DND-41 (cell line): Measurements from ENCODE around the gene AMH.

Source experiments
- ATAC-seq: fragments of 200-7000 bp; cut with Tn5 transposase; 3 replicates; pipeline ENCODE4 v1.9.1; 2021; ENCODE audit warnings: low read depth; ENCODE audit not compliant: insufficient read depth
- DNase-seq: peaks from one replicate; pipeline ENCODE4 v3.0.0-alpha.2; 2020
- H2AFZ ChIP-seq: 2 replicates; pipeline ENCODE4 v1.6.0; 2012; ENCODE audit warnings: low read depth, low read length
- H3K27ac ChIP-seq: 2 replicates; pipeline ENCODE4 v1.5.1; 2012; ENCODE audit warnings: low read length, inconsistent platforms
- H3K27me3 ChIP-seq: fragments of 200-600 bp; sonication (generic); 2 replicates; pipeline ENCODE4 v1.6.0; 2012; ENCODE audit warnings: low read length, mild to moderate bottlenecking, inconsistent platforms; ENCODE audit not compliant: insufficient read depth, poor library complexity
- H3K36me3 ChIP-seq: 2 replicates; pipeline ENCODE4 v1.5.1; 2012; ENCODE audit warnings: low read length, inconsistent platforms; ENCODE audit not compliant: insufficient read depth
- H3K4me1 ChIP-seq: 2 replicates; pipeline ENCODE4 v1.5.1; 2012; ENCODE audit warnings: mild to moderate bottlenecking, low read length; ENCODE audit not compliant: insufficient read depth
- H3K4me2 ChIP-seq: 2 replicates; pipeline ENCODE4 v1.6.0; 2012; ENCODE audit warnings: mild to moderate bottlenecking, moderate library complexity, low read length, inconsistent platforms; ENCODE audit not compliant: insufficient read depth
- H3K4me3 ChIP-seq, 2 experiments: fragments of 200-600 bp in 1 of 2; shearing (Covaris generic) in 1 of 2; 2 replicates each; pipeline ENCODE4 v1.5.1; 2012 to 2016; ENCODE audit warnings: inconsistent platforms in 2 of 2, low read length in 2 of 2, mild to moderate bottlenecking in 2 of 2, low read depth in 1 of 2, moderate library complexity in 1 of 2
- H3K79me2 ChIP-seq: 2 replicates; pipeline ENCODE4 v1.6.0; 2012; ENCODE audit warnings: low read length, inconsistent platforms; ENCODE audit not compliant: insufficient read depth
- H3K9ac ChIP-seq: 2 replicates; pipeline ENCODE4 v1.6.0; 2012; ENCODE audit warnings: low read depth, mild to moderate bottlenecking, inconsistent platforms, low read length, moderate library complexity
- H3K9me3 ChIP-seq: 2 replicates; pipeline ENCODE4 v1.5.1; 2012; ENCODE audit warnings: low read length, moderate library complexity, mild to moderate bottlenecking, inconsistent platforms; ENCODE audit not compliant: insufficient read depth, severe bottlenecking
- H4K20me1 ChIP-seq: 2 replicates; pipeline ENCODE4 v1.6.0; 2012; ENCODE audit warnings: low read length; ENCODE audit not compliant: insufficient read depth
- CTCF ChIP-seq: IDR thresholded peaks from 2 replicates; pipeline ENCODE4 v1.5.1; 2012; ENCODE audit warnings: borderline replicate concordance, low read length, moderate library complexity, mild to moderate bottlenecking; ENCODE audit not compliant: poor library complexity, severe bottlenecking; ENCODE audit errors: extremely low read depth
- EZH2 ChIP-seq: IDR thresholded peaks from 3 replicates; pipeline ENCODE4 v1.6.1; 2012; ENCODE audit warnings: borderline replicate concordance, low read depth, mild to moderate bottlenecking, moderate library complexity, low read length, inconsistent platforms; ENCODE audit not compliant: severe bottlenecking

Gene AMH

GRCh38 chr19:2288818-2289713 lies 39.9 kb downstream of the AMH start:
- Histone ChIP-seq H3K4me1 (peaks cover 11% of the 10 kb centered on the region), H4K20me1 (peaks cover 9% of the 10 kb centered on the region; the same call in 1 of the 2 replicates), H3K27me3 (no peaks in the 10 kb centered on the region), H3K9ac (peak overlapping the region; percentile 42; the same call in 1 of the 2 replicates), H3K27ac (no peak overlapping the region), H3K79me2 (no peaks in the 10 kb centered on the region), H3K4me3 (no peak overlapping the region), H2AFZ (no peak overlapping the region), H3K4me2 (peak overlapping the region; percentile 51; the same call in 1 of the 2 replicates), H3K36me3 (no peaks in the 10 kb centered on the region), H3K9me3 (no peaks in the 10 kb centered on the region)
- ATAC-seq (no peak), DNase-seq (no peak)
- TF ChIP-seq CTCF: no peak
- TF ChIP-seq EZH2: peak; percentile 15

GRCh38 chr19:2289714-2290435 lies 40.8 kb downstream of the AMH start:
- Histone ChIP-seq H3K79me2 (no peaks in the 10 kb centered on the region), H3K27me3 (no peaks in the 10 kb centered on the region), H3K4me1 (peaks cover 11% of the 10 kb centered on the region), H3K36me3 (no peaks in the 10 kb centered on the region), H3K4me2 (peak overlapping the region; percentile 51), H3K27ac (no peak overlapping the region), H4K20me1 (peaks cover 9% of the 10 kb centered on the region; the same call in 1 of the 2 replicates), H3K4me3 (peak overlapping the region in 1 of 2 experiments; percentile 32; a peak in 1 of 4 replicates), H3K9ac (peak overlapping the region; percentile 42; the same call in 1 of the 2 replicates), H2AFZ (peak overlapping the region; percentile 45; the same call in 1 of the 2 replicates), H3K9me3 (no peaks in the 10 kb centered on the region)
- ATAC-seq (peak; percentile 23; the same call in 2 of the 3 replicates), DNase-seq (peak; percentile 18)
- TF ChIP-seq EZH2 (no peak), CTCF (no peak)

GRCh38 chr19:2290441-2291184 lies 41.5 kb downstream of the AMH start:
- H3K4me2 ChIP-seq: 0 out of 2 replicates have a peak overlapping the region, but pooled peaks have one; percentile 51
- no peak overlapping the region for H3K27ac ChIP-seq
- no peak for ATAC-seq
- H4K20me1 ChIP-seq: peaks cover 9% of the 10 kb centered on the region; the same call in 1 of the 2 replicates
- no peak for DNase-seq
- no peak overlapping the region for H2AFZ ChIP-seq
- peaks cover 11% of the 10 kb centered on the region for H3K4me1 ChIP-seq
- H3K79me2 ChIP-seq: no peaks in the 10 kb centered on the region
- no peak overlapping the region for H3K4me3 ChIP-seq
- no peaks in the 10 kb centered on the region for H3K27me3 ChIP-seq
- no peaks in the 10 kb centered on the region for H3K36me3 ChIP-seq
- H3K9me3 ChIP-seq: no peaks in the 10 kb centered on the region
- no peak for TF ChIP-seq EZH2
- TF ChIP-seq CTCF: no peak
- H3K9ac ChIP-seq: no peak overlapping the region
